Measurements from ENCODE around the gene ENOSF1.

The ENOSF1 gene

DNA sequence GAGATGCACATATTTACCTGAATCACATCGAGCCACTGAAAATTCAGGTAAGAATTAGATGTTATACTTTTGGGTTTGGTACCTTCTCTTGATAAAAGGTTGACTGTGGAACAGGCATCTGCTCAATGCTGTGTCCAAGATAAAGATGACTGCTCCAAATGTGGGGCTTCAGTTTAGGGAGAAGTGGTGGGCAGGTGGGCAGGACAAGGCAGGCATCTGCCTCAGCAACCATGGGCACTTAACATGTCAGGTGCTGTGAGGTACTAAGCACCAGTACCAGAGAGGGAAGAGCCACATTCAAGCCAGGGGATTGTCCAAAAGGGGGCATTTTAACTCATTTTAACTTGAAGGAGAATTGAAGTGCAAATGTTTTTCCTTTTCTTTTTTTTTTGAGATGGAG lies 41.0 kb downstream of the ENOSF1 start:
- DNase-seq = no peak

- DNase-seq = no peak
These were observed 41.9 kb downstream of the ENOSF1 start for GRCh38 chr18:670522-670921.

DNA sequence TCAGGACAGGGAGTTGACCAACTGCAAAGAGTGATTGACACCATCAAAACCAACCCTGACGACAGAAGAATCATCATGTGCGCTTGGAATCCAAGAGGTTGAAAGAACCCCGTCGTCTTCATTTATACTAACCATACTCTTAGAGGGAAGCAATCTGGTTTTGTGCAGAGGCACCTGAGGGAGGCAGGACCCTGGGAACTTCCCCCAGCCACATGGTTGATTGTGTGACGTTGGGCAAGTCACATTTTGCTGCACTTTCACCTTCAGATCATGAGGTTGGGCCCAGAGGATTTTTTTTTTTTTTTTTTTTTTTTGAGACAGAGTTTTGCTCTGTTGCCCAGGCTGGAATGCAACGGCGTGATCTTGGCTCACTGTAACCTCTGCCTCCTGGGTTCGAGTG lies 43.4 kb downstream of the ENOSF1 start:
- no peak for DNase-seq

- DNase-seq = no peak
These were observed 44.2 kb downstream of the ENOSF1 start for GRCh38 chr18:668260-668659.

DNA sequence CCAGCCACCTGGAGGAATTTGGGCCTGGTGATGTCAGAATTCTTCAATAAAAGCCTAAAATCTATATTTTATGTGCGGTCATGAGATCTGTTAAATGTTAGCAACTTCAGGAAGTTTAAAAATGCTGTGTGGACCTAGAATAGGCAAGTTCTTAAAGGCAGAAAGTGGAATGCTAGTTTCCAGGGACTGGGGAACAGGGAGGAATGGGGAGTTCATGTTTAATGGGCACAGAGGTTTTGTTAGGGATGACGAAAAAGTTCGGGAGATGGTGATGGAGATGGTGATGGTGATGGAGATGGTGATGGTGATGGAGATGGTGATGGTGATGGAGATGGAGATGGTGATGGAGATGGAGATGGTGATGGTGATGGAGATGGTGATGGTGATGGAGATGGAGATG lies 45.8 kb downstream of the ENOSF1 start:
- no peak for DNase-seq

DNA sequence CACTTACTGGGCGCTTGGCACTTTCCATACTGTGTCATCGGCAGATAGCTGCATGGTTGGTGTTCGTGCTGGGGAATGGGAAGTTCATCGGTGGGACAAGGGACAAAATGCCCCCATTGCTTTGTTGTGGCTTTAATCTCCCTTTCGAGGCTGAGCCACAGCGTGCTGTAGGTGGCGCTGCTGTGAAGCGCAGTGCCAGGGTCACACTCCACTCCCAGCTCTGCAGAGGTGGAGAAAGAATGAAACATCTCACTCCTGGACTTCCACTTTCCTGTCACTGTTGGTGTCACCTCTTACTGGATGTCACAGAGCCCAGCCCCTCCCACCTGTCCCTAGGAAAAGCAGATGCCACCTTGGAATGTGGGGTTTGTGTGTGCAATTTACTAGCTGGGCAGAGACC lies 46.3 kb downstream of the ENOSF1 start:
- DNase-seq = no peak

DNA sequence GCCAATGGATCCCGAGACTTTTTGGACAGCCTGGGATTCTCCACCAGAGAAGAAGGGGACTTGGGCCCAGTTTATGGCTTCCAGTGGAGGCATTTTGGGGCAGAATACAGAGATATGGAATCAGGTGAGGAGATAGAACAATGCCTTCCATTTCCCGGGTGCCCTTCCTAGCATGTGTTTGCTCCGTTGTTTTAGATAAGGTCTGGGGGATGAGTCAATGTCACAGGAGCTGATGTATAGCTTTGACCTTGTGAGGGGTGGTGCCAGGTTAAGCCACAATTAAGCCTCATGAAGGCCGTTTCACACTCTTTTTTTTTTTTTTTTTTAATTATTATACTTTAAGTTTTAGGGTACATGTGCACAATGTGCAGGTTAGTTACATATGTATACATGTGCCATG lies 50.2 kb downstream of the ENOSF1 start:
- no peak for DNase-seq

- no peak for DNase-seq
These were observed 52.8 kb downstream of the ENOSF1 start for GRCh38 chr18:659597-659996.

DNA sequence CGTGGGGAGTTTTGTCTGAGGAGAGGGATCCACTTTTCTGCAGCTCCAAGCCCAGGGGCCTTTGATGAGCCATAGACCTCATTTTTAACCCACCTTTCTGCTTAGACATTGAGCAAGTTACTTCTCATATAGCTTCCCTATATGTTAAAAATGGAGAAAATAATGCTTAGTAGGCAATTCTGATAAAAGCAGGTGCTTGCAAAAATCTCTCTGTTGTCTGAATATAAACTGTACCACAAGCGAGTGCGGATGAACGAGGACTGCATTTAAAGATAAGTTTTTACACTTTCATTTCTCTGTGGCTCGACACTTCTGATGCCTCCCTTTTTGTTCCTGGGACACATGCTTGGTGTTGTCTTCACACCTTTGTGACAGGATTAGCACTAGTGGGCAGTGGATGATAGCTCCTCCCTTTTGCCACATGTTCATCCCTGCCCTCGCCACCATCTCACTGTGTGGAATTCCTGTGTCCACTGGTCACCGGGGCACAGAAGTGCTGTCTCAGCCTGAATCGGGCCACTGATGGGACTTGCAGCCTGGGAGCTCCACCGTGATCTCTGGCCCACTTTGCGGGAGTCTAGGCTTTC lies 53.4 kb downstream of the ENOSF1 start:
- DNase-seq = no peak

DNA sequence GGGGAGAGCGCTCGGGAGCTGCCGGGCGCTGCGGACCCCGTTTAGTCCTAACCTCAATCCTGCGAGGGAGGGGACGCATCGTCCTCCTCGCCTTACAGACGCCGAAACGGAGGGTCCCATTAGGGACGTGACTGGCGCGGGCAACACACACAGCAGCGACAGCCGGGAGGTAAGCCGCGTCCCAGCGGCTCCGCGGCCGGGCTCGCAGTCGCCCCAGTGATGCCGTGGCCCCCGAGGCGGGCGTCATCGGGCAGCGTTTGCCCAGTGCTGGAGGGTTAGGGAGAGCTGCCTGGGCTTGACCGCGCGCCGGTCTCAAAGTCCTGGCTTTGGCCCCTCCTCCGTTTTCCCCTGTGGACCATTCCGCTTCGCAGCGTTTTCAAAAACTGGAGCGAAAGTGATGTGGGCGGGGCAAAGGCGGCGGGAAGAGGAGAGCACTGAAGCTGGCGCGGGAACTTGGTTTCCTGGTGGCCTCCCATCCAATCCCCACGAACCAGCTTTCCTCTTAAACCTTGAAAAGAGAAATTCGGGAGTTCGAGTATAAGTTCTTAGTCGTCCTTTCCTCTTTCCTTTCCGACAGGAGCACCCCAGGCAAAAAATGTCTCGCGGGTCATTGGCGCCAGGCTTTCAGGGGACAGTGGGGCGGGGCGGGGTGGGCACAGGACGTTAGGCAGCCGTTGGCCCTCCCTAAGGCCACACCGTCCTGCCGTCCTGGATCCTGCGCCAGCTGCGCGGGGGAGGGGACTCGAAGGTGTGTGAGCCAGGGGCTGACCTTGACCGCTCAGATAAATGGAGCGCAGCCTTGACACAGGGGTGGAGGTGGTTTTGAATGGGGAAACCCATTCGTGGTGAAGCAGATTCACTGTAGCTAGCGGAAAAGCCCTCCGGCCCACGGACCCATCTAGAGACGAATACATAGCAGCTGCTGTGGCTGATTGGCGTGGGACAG lies 54.2 kb downstream of the ENOSF1 start:
- peak; percentile 93 for DNase-seq

GRCh38 chr18:657311-658000 lies 55.0 kb downstream of the ENOSF1 start, which contains the start of gene TYMS:
TYMS (plus strand) TSS chr18:657653; CDS start chr18:657743, 90 bp downstream.
- DNase-seq = peak; percentile 85

DNA sequence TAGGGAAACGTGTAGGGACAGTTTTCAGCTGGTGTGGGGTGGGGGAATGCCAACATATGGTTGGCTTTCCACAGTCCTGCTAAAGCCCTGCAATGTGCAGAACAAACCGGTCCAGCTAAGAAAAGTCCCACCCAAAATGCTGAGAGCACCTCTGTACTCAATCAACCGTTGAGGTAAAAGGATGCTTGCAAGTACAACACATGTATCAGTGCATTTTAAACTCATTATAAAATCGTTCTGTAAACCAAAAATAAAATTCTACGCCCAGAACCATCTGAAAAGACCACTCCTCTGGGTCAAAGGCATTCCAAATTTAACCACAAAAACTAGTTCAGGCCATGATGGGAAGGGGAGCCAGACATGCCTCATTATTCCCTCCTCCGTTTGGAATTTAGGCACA lies 57.0 kb downstream of the ENOSF1 start:
- no peak for DNase-seq

DNA sequence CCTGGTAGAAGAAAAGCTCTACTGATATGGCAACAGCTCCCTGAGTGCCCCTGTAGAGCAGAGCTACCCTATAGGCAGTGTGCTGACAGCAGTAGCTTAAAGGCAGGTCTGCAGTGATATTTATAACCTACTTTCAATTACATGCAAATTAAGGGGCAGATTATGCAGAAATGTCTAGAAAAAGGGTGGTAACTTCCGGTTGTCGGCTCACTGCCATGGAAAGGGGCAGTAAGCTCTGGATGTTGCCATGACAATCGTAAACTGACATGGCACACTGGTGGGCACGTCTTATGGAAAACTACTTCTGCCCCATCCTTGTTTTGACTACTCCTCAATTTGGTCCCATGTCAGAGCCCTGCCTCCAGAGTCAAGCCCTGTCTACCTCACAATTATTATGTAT lies 57.8 kb downstream of the ENOSF1 start:
- DNase-seq = no peak

DNA sequence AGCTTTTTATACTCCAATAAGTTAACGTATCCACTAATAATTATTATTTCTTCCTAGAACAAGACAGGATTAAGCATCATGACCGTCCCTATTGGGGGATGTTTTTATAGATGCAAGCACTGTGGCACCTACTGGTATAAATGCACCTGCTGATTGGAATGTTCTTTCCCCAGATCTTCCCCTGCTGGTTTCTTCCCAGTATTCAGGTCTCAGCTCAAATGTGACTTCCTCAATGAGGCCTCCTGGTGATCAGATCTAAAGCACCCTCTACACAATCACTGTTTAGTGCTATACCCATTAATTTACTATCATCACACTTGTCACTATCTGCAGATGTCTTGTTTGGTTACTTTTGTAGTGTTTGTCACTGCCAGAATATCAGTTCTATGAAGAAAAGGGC lies 58.9 kb downstream of the ENOSF1 start:
- no peak for DNase-seq

DNA sequence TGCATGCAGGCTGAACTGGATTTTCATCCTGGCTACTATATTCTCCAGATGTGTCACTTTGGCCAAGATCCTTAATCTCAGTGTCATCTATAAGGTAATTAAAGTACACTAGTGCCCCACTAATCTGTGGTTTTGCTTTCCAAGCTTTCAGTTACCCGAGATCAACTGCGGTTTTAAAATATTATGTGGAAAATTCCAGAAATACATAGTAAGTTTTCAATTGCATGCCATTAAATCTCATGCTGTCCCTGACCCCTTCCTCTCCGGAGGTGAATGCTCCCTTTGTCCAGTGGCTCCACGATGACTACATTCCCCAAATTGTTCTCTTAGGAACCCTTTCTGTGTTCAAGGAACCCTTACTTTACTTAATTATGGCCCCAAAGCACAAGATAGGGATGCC lies 60.3 kb downstream of the ENOSF1 start:
- DNase-seq = no peak

- DNase-seq = peak; percentile 9
These were observed 62.0 kb downstream of the ENOSF1 start for GRCh38 chr18:650428-650858.

GRCh38 chr18:649341-649740 lies 63.1 kb downstream of the ENOSF1 start:
- peak; percentile 6 for DNase-seq

GRCh38 chr18:647304-647703 lies 65.1 kb downstream of the ENOSF1 start:
- no peak for DNase-seq

GRCh38 chr18:644395-645004 lies 67.9 kb downstream of the ENOSF1 start:
- no peak for DNase-seq

- DNase-seq = no peak
These were observed 71.2 kb downstream of the ENOSF1 start for GRCh38 chr18:641224-641623.

- DNase-seq = no peak
These were observed 77.3 kb downstream of the ENOSF1 start for GRCh38 chr18:635171-635570.

- no peak for DNase-seq
These were observed 77.8 kb downstream of the ENOSF1 start for GRCh38 chr18:634551-635045.

DNA sequence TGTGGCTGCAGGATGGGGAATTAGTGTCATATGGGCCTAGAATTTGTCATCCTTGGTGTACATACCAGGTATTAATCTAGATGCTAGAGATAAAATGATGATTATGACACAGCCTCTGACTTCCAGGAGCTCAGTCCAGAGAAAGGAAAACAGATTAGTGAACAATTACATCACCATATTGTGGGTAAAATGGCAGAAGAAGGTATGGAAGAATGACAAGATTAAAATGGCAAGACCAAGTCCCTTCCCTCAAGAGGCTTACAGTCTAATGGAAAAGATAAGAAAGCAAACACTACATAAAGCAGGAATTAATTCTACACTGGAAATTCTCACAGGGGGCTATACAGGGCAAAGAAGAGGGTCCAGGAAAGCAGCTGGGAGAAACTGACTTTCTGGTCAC lies 80.9 kb downstream of the ENOSF1 start:
- DNase-seq = no peak
